HK-2 (cell line): ENCODE results near the gene CNTLN.

Experiments
- DNase-seq: peaks from one replicate; pipeline ENCODE4 v3.0.0-alpha.2; 2018; ENCODE audit not compliant: unreplicated experiment

The CNTLN gene, protein sequence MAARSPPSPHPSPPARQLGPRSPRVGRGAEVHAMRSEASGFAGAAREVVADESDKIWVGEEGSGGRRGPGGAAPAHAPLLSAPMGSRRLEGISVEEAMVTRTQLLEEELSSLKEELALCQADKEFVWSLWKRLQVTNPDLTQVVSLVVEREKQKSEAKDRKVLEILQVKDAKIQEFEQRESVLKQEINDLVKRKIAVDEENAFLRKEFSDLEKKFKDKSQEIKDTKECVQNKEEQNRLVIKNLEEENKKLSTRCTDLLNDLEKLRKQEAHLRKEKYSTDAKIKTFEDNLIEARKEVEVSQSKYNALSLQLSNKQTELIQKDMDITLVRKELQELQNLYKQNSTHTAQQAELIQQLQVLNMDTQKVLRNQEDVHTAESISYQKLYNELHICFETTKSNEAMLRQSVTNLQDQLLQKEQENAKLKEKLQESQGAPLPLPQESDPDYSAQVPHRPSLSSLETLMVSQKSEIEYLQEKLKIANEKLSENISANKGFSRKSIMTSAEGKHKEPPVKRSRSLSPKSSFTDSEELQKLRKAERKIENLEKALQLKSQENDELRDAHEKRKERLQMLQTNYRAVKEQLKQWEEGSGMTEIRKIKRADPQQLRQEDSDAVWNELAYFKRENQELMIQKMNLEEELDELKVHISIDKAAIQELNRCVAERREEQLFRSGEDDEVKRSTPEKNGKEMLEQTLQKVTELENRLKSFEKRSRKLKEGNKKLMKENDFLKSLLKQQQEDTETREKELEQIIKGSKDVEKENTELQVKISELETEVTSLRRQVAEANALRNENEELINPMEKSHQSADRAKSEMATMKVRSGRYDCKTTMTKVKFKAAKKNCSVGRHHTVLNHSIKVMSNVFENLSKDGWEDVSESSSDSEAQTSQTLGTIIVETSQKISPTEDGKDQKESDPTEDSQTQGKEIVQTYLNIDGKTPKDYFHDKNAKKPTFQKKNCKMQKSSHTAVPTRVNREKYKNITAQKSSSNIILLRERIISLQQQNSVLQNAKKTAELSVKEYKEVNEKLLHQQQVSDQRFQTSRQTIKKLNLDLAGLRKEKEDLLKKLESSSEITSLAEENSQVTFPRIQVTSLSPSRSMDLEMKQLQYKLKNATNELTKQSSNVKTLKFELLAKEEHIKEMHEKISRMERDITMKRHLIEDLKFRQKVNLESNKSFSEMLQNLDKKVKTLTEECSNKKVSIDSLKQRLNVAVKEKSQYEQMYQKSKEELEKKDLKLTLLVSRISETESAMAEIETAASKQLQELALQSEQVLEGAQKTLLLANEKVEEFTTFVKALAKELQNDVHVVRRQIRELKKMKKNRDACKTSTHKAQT (N-terminal part only)

DNA sequence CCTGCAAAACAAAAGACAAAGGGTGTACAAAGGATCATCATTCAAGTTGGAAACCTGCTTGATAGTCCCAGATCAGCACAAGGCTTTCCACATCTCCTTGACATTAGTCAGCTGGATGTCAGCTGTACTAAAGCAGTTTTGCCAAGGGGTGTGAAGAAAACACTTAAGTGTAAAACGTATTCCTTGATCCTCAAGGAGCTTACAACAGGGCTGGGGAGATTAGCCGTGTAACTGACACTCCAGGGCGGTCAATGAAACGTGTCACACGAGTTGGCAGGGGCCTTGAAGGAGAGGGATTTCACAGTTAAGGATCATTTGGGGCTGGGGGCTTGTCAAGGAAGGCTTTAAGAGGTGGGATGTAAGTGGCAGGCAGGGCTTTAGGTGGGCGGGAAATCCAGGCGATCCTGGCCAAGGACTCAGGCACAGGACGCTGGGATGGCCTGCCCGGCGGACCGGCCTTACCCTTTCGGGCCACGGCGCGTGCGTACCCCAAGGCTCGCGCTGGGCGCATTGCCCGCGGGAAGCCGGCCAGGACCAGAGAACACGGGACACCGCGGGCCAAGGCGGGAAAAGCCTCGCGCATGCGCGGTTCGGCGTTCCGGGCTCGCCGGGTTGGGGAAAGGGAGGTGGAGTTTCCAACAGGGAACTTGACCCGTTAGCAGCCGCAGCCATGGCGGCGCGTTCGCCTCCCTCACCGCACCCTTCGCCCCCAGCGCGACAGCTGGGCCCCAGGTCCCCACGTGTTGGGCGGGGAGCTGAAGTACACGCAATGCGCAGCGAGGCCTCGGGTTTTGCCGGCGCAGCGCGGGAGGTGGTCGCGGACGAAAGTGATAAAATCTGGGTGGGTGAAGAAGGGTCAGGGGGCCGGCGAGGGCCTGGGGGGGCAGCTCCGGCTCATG lies at the start of gene CNTLN:
Gene CNTLN, plus strand, starts transcription at position 645 of the 899 bp plus-strand sequence. Its CDS starts 26 bp downstream, at position 671.
- DNase-seq, result peak; percentile 96

DNA sequence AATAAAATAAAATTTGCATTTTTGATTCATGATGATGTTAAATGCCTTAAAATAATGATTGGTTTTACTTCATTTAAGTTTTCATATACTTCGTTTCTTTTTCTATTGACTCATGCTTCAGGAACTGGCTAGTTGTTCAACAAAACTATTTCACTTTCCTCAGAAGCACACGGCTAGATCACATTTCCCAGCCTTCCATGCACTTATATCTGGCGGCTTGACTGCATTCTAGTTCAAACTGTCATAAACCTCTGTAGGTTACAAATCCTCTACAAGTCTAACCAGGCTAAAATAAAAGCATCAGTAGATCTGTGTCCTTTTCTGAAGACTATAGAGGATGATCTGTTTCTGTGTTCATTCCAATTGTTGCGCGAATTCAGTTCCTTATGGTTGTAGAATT lies 46.3 kb upstream of the CNTLN start:
- DNase-seq, result no peak

DNA sequence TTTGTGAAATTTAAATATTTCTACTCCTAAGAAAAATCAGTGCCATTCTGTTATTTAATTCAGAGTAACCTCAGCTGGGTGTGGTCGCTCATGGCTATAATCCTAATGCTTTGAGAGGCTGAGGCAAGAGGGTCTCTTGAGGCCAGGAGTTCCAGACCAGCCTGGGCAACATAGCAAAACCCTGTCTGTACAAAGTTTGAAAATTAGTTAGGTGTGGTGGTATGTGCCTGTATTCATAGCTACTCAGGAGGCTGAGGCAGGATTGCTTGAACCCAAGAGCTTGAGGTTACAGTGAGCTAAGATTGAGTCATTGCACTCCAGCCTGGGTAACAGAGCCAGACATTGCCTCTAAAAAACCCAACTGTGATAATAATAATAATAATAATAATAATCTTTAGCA lies 44.8 kb upstream of the CNTLN start:
- DNase-seq, result no peak

DNA sequence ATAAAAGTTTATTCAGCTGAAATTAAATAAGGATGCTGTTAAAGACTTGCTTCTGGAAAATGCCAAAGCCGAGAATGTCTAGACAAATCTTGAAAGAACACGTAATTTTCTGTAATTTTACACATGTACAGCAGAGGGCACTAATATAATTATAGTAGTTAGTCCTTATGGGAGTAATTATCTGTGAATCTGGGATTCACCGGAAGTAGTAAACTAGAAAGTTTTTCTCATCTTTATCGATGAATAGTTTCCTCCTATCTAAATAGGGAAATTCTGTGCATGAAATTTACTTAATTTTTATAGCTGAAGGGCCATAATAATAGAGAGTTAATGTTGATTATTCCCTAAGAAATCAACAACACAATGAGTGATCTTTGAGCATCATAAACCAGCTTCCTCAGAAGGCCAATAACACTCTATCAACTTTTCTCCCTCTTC lies 18.4 kb upstream of the CNTLN start:
- no peak for DNase-seq

DNA sequence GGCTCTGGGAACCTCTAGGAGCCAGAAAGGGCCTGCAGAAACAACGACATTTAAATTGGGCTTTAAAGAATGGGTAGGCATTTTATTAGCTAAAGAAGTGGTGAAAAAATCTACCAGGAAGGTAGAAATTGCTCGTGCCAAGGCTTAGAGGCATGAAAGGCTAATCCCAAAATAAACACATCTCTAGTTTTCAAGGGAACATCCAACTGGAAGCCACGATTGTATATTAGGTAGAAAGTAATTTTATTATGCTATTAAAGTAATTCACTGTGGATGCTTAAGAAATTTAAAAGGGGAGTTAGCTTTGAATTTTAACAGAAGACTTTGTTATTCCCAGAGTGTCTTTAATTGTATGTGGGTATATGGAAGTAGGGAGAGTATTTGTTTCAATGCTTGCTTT lies 17.5 kb upstream of the CNTLN start:
- no peak for DNase-seq

DNA sequence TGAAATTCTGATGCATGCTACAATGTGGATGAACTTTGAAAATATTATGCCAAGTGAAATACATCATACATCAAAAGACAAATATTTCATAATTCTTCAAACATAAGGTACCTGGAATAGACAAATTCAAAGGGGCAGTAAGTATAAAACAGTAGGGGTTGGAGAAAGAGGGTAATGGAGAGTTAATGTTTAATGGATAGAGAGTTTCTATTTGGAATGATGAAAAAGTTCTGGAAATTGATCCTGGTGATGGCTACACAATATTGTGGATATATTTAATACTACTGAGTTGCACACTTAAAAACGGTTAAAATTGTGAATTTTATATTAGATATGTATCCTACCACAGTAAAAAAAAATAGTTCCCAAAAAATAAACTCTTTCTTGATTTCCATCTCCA lies 14.6 kb upstream of the CNTLN start:
- DNase-seq, result no peak

DNA sequence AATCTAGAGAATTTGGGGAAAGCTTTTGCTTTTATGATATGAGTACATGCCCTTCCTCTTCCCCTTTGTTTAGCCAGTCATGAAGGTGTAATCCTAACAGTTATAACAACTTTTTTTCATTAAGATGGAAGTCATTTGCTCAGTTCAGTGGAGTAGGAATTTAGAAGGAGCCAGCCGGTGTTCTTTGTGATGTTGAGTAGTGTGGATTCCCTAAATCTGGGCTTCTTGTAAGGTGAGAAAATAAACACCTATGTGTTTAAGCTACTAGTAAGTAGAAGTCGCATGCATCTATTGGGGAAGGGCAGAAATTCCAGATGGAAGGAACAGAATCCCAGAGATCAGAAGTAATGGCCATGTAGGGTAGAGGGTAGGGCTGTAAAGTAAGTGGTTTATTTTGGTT lies 13.6 kb upstream of the CNTLN start:
- DNase-seq, result no peak

DNA sequence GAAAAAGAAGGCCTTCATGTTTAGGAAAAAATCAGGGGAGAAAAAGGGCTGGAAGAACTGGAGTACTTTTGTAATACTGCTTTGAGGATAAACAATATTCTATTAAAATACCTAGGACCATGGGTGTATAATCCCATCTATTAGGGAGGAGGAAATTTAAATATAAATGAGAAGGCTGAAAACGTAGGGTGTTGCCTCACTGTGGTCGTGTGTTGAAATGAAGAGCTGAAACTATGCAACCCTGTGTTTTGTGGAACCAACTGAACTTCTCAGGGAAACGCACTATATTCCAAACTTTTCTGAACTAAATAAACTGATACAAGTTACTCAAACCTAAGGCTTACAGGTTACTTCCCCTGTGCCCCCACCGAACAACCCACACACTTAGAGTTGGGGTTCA lies 4.5 kb upstream of the CNTLN start:
- DNase-seq, result no peak

DNA sequence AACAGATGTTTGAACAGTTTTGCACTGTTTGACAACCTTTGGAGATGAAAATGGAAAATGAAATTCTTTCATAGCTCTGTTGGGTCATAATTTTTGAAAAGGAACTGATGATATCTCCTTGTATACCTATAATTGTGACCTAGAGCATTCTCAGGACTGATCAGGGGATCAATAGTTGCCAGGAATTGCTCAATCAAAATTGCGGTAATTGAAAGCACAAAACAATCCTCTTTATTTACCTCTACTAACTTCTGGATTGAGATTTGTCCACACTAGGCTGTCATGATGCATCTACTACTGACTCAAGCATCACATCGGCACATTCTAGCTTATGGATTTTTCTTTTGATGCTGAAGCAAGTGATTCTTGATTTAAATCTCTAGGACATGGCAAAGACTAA lies 4.1 kb upstream of the CNTLN start:
- no peak for DNase-seq

DNA sequence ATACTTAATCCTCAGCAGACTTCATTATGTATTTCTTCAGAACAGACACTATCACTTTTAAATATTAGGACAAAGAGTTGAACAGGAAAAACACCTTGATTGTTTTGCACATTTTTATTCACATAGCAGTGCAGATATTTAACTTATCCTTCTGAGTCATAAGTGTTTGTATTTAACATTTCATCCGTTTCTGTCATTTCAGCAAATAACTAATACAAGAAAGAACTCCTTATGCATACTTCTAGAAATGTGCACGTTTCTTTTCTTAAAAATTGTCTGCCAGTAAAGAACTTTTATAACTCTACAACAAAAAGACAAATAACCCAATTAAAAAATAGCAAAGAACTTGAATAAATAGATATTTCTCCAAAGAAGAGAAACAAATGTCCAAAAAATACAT lies 3.3 kb upstream of the CNTLN start:
- no peak for DNase-seq

DNA sequence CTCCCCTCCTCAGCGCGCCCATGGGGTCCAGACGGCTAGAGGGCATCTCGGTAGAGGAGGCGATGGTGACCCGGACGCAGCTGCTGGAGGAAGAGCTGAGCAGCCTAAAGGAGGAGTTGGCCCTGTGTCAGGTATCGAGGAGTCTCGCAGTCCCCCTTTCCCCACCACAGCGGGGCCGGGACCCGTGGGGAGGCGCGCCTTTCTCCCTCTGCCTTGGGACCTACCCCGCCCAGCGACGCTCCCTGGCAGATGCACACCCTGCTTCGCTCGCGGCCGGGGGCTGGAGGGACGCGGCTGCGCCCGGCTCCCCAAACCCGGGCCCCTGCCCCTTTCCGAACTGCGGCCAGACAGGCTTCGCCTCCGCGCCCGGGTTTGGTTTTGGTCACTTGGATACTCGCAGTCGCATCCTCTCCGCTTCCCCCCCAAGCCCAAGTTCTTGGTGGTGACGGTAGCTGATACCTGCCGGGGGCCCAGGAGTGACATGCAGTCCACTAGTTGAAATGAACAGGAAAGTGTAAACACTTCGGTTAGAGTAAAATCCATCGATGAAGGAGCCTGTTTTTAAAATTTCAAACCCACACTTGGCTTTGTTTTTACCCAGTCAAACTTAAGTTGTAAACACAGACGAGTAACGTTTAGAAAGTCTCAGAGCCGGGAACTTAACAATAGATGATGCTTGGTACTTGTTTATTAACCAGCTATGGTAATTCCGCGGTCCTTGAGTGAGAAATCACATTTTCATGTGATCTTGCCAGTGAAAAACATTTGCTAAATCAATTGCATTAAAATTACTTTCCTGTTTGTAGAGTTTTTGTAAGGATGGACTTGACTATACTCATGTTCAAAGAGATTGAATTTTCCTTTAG lies 688 bp downstream of the CNTLN start:
- peak; percentile 46 for DNase-seq

DNA sequence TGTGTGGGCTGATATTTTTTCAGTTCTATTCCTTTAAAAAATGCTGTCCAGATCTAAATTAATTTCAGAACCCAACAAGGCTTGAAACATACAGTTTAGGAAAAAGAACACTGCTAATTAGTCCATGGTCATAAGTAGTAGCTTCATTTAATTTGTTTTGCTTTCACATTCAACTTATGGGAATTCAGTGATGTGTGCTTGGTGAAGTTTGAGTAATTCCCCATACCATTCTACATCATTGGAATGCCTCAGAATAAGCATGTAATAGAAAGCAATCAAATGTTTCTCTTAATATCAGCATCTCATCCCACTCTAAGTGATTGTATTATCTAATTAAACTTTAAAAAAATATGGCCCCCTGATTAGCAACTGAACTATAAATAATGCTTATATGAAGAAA lies 2.7 kb downstream of the CNTLN start:
- DNase-seq, result no peak

DNA sequence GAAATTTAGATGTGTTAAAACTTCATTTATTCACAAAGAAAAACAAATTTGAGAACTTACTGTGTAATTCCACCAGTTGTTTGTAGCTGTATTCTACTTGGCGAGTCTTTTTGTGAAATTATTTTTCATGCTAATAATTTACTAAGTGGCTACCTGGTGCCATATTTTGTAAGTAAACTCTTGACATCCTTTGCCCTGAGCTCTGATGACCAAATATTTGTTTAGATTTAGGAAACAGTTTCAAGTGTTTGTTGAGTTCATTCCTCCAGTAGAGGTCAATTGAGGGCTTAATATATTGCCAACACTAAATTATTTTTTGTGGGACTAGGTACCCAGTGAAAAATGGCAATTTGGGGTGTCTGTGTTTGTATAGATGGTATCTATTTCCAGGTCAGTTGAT lies 3.7 kb downstream of the CNTLN start:
- DNase-seq, result no peak

DNA sequence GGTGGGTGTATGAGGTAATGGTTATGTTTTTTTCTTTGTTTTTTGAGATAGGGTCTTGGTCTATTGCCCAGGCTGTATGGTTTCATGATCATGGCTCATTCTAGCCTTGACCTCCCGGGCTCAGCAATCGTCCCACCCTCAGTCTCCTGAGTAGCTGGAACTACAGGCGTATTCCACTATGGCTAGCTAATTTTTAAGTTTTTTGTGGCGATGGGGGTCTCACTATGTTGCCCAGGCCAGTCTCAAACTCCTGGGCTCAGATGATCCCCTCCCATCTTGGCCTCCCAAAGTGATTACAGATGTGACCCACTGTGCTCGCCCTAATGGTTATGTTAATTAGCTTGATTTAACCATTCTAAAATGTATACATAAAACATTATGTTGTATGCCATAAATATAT lies 5.6 kb downstream of the CNTLN start:
- DNase-seq, result no peak

DNA sequence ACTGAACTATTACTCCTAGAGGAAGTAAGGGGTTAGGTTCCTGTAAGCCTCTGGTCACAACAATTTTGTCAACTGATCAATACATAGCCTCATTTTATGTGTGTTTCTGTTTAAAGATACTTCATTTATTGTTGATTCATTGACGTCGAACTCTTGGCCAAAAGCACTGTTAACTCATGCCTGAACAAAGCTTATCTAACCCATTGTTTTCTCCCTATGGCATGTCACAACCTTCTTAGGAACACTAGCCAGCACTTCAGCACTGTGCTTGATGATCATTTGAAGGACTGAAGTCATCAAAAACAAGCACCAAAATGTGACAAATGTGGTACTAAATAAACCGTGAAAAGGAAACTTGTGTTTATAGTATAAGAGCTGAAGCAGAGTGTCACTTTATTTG lies 13.5 kb downstream of the CNTLN start:
- no peak for DNase-seq

DNA sequence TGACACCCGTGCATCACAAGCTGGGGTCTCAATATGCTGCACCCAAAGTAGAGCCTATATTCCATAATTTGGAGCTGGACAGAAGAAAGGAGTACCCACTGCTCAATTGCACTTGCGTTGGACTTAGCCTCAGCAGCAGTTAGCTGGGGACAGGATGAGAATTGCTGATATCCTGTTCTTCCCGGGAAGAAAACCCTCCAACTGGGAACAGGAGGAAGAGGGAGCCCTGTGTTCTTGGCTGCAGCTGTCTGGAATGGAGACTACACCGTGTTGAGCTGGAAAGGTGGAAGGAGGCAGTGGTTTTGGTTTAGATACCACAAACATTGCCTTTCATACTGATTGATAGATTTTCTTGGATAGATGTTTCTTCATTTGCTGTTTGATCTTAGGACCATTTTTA lies 24.6 kb downstream of the CNTLN start:
- DNase-seq, result no peak

DNA sequence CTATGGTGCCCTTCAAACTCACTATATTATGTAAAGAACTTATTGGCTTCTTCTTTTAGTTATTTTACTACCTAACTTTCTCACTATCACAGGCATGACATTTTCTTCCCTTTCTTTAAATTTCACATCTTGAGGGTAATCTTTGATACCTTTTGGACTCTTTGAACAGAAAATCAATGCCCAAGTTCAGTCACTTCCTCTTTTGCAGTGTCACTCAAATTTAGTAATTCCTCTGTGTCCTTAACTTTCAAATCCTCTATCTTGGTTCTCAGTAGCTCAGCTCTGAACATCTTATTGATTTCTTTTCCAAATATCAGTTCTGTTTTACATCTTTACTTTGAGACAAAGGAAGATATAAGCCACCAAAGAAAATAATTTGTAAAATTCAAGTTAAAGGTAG lies 25.5 kb downstream of the CNTLN start:
- DNase-seq, result no peak

DNA sequence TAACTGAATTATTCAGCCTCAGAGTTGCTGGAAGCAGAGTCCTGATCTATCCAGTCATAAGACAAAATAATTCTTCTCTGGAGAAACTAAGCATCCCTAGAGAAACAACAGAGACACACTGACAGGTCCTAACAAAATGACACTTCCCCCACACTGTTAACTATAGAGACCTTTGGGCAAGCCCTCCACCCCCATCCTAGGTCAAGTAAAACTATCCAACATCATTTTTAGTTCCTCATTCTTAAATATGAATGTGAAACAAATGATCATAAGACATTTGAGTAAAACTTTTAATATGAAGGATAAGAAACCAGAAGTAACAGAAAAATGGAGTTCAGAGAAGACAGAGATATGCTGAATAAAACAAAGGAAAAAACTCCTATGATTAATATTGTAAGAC lies 30.9 kb downstream of the CNTLN start:
- DNase-seq, result no peak

DNA sequence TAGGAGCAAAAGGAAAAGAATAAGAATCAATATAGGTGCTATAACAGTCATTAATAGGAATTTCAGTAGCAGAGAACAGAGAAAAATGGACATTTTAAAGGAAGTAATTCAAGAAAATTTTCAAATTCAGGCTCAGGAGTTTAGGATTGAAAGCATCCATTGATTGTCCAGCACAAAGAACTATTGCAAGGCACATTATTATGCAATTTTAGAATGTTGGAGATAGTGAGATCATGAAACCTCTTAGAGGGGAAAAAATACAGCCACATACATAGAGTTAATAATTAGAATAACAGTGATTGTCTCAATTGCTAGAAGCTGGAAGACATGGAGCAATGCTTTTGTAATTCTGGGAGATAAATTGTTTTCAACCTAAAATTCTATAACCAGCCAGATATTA lies 31.5 kb downstream of the CNTLN start:
- no peak for DNase-seq
